GM08714 (cell line): Measurements from ENCODE around the gene LEFTY1.

ENCODE experiments used
- H3K4me3 ChIP-seq: fragments of 200-500 bp; sonication (Bioruptor generic); 2 replicates; pipeline ENCODE4 v1.5.1; 2014; ENCODE audit warnings: mild to moderate bottlenecking, low read length, inconsistent platforms
- ZNF274 ChIP-seq: IDR thresholded peaks from 2 replicates; pipeline ENCODE4 v1.6.1; 2012; ENCODE audit warnings: mild to moderate bottlenecking, low read depth, low read length

LEFTY1 gene

DNA sequence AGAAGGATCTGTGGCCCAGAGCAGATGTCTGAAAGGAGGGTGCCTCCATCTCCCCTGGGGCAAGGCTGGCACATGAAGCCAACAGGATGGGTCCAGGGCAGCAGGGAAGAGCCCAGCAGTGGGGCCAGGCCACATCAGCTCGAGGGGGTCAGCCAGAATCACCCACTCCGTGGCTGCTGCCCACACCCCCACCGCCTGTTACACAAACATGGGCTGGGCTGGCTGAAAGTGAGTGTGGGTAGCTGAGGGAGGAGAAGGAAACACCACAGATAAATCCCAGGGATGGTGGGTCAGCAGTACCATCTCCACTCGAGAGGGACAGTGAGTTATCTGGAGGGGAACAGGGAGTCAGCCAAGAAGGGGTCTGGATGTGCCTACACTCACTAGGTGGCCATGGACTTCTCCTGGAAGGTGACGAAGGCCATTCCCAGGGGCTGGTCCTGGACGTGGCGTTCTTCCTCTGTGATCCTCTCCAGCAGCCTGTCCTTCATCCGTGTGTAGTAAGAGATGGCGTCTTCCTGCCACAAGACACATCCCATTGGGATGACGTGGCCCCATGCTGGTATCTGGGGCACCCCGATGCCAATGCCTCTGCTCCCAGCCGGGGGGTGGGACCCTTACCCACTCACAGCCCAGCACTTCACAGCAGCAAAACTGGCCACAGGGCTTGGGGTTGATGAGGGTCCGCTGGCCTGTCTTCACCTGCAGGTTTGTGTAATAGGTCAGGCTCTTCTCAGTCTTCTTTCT, 26.9 kb downstream of the LEFTY1 start:
- no peak overlapping the region for H3K4me3 ChIP-seq
- no peak for TF ChIP-seq ZNF274

DNA sequence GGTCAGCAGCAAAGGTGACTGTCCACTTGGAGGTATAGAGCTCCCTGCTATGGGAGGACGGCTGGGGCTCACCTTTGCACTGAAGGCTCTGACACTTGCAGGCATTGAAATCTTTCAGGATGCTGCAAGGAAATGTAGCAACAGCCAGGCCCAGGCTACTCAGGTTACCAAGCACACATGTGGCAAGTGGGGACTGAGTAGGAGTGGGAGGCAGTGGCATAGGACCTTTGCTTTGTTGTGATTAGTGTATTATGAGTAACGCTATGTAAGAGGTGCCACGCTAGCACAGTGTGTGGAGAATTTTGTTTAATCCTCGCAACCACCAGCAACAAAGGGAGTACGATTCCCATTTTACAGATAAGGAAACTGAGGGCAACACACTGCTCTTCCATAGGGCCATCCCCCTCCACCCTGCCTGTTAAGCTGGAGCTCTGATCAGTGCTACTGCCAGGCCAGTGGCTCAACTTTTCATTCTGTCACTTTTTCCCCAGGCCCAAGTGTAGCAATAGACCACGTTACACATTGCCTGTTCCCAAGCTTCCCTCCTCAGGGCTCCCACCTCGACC, 28.0 kb downstream of the LEFTY1 start:
- TF ChIP-seq ZNF274 = no peak
- H3K4me3 ChIP-seq = no peak overlapping the region

DNA sequence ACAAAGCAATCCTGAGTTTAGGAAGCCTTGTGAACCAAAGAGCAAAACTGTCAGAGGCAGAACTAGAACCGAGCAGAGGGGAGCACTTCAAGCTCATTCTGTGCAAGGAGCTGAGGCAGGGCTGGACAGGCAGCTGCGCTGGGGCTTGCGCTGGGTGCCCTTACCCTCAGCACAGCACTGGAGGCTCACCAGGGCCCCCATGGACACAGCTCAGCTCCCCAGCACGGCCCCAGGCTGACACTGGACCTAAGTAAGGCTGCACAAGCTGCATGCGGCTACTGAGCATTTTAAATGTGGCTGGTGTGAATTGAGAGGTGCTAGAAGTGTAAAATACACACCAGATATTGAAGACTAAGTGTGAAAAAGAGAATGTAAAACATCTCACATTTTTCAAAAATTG, 28.8 kb downstream of the LEFTY1 start:
- H3K4me3 ChIP-seq = no peak overlapping the region
- no peak for TF ChIP-seq ZNF274

DNA sequence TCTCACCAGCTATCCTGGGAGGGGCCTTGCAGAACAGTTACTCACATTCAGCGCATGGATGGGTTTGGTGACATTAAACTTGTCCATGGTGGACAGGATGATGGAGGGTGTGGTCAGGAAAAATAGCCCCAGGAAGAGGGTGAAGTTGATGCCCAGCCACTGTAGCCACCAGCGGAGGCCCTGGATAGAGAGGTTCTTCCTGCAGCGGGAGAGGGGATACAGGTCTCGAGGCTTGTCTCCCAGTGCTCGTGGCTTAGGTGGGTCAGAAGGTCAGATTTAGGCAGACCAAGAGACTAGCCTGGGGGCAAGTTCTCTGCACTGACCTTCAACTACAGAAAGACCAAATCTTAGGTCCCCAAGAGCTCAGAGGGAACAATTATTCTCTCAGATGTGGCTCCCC, 29.8 kb downstream of the LEFTY1 start:
- TF ChIP-seq ZNF274 = no peak
- no peak overlapping the region for H3K4me3 ChIP-seq

DNA sequence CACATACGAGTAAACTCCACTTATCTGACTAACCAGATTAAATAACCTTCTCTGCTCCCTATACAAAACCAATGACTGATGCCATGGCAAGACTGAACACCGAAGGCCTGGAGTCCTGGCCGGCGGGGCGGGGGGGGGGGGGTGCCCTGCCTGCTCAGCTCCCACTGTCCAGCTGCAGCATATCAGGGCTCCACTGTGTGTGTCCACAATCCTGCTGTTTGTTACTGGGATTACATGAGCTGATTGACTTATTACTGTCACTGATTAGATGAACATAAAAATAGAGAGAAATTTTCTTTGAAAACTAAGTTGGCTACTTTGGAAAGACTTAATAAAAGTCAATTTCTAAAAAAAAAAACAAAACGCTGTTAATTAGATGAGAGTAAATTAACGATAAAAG, 31.7 kb downstream of the LEFTY1 start:
- no peak overlapping the region for H3K4me3 ChIP-seq
- TF ChIP-seq ZNF274 = no peak

DNA sequence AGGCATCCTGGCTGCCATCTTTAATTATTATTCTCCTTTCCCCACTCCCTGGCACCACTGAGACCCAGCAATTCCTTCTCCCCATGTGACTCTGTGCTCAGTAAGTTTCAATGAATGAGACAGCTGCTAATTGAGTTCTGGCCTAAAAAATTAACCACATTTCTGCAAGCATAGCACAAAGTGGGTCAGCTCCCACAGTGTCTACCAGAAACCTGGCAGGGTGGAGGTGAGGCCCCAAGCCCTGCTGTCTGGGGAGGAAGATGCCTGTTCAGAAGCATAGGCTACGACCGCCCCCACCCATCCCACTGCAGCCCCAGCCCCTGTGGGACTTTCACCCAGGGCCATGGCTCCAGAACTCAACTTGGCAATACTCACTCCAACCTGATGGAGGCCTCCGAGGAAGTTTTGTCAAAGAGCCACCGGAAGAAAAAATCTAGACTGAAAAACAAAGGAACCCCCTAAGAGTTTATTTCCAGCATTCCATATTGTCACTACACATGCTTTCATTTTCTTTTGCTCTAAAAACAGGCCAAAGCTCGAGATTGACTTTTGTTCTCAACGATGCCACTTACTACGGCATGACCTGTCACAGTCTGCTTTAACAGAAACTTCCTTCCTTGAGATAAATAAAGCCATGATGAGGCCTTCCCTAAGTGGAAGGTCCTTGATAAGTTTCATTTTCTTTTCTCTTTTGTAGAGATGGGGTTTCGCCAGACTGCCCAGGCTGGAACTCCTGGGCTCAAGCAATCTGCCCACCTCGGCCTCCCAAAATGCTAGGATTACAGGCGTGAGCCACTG, 33.2 kb downstream of the LEFTY1 start:
- no peak for TF ChIP-seq ZNF274
- no peak overlapping the region for H3K4me3 ChIP-seq

DNA sequence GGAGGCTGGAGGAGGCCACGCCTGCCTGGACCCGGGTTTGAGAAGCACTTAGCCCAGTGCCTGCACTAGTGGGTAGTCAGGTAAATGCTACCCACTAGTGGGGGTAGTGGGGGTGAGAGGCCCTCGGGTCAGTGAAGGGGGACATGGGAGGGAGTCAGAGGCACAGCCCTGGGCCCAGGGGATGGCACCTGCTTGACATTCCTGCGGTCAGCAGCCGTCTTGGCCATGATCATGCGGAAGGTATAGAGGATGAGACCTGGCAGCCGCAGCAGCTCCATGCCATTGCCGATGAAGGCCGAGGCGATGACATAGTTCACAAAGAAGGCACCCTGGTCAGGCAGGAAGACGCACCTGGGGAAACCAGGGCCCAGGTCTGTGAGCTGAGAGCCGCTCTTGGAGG, 35.5 kb downstream of the LEFTY1 start:
- no peak overlapping the region for H3K4me3 ChIP-seq
- no peak for TF ChIP-seq ZNF274

DNA sequence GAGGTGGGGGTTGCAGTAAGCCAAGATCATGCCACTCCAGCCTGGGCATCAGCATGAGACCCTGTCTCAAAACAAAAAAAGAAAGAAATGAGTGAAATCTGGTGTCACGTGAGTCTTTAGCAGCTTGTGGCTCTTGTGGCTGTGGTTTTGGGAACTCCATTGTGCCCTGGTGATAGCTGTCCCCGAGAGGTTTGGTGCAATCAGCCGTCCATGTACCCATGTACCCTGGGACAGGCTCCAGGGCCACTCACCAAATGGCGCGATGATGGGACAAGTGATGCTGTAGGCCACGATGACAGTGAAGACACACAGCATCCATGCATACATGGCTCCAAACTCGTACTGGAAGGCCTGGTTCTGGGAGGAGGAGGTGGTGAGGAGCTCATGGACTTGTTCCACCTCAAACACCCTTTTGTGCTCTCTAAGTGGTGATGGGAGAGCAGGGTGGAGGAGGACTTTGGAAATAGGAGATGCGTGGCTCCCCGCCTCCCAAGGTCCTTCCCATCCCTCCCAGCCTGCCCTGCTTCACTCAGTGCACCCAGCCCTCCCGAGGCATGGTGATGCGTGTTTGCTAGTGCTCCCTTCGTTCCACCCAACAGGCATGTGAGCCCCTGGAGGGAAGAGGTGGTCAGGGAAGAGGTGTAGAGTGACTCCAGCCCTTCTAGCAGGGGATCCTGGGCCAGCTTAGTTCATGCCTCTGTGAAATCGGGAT, 36.4 kb downstream of the LEFTY1 start:
- no peak overlapping the region for H3K4me3 ChIP-seq
- TF ChIP-seq ZNF274 = no peak

DNA sequence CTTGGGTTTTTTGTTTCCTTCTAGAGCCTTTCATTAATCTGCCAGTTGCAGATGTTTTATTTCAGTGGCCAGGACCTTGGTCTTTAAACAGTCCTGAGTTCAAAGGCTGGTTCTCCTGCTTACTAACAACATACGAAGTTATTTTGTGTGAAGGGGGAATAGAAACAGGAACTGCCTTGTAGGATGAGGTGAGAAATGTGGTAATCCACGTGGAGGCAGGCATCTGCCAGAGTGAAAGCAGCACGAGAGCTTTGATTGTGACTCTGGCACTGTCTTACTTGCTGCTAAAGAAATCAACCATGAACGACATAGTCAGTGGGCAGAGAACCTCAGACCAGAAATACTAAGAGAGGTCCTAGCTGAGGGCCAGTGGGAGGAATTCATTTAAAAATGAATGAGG, 37.1 kb downstream of the LEFTY1 start:
- no peak overlapping the region for H3K4me3 ChIP-seq
- TF ChIP-seq ZNF274 = no peak

DNA sequence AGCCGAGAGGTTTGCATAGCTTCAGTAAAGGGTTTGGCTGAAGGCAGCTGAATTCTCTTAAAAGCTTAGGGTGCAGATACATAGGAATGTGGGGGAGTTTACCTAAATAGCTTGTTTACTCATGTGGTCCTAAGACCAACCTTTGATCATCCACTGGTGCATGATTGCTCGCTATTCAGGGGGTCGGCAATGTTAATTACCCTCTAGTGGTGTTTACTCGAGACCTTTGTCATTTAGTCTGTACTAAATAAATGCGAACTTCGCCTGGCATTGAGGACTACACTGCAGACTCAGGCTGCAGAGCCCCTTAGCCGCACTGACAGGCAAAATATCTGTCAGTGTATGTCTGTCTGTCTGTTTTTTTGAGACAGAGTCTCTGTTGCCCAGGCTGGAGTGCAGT, 38.6 kb downstream of the LEFTY1 start:
- no peak overlapping the region for H3K4me3 ChIP-seq
- TF ChIP-seq ZNF274 = no peak

DNA sequence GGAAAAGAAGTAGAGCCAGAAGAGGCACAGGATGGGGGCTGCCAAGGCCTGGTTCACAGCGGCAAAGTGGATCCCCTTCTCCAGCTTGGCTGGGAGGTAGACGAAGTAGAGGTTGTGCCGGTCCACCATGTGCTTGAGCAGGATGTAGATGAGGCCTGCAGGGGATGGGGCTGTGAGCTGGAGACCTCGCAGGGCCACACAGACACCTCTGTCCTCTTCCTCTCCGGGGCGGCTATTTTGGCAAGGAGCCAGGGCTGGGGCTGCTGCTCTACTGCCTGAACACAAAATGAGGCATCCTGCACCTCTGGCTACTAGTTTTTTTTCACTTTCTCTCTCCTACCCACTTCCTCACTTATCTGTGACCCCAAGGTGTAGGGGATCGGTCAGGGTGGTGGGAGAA, 39.0 kb downstream of the LEFTY1 start:
- no peak for TF ChIP-seq ZNF274
- H3K4me3 ChIP-seq = no peak overlapping the region

DNA sequence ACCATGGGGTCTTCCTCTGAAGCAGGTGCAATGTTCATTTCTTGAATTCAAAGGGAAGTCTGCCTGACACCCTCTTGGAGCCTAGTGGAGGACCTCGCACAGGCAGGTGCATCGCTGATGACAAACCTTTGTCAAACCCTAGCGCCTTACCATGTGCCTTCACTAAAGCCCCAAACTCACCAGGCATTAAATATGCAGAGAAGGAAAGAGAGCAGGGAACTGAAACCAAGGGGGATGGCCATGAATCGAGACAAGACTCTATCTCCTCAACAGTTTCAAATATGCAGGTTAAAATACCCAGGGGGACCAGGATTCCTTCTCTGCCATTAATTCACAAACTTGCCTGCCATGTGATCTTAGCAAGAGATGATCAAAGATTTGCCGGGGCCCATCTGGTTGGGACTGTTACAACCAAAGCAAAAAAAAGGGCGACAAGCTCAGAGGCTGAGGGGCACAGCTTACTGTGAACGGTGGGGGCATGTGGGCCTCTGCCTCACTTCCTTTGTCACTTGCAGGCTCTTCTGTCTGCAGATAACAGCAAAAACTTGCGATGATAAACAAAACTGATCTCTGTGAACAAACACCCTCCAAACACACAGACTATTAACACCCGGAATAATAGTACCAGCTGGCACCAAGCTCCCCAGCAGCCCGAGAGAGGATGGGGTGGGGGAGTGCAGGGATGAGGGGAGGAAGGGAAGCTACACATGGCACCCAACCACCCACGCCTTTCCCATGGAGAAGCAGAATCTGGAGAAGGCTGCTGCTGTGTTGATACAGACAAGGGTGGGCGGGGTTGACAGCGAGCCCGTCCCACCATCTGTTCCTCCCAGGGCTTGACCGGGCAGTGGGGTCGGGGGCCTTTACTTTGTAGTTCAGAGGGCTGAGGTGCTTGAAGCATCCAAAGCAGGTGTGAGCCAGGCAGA, 40.7 kb downstream of the LEFTY1 start:
- H3K4me3 ChIP-seq = no peak overlapping the region

DNA sequence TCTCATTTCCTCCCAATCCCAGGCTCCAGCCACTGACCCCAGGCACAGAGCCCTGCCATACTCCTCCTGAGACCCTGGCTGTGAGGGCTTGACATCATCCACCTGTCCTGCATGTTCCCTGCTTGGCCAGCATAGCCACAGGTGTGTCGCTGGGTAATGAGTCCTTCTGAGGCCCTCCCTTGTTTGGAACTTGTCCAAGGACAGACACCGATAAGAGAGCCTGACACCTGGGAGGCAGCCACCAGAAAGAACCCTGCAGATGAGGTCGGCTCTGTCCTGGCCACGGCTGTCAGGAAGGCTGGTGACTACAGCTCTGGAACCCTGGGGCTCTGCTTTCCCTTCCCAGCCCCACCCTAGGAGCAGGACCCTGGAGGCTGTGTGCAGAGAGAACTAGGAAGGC, 41.3 kb downstream of the LEFTY1 start:
- no peak overlapping the region for H3K4me3 ChIP-seq
- TF ChIP-seq ZNF274 = no peak

More for the DNA sequence above, 40.7 kb downstream of the LEFTY1 start:
- TF ChIP-seq ZNF274 = no peak
